Activated T-helper 1 cell treated with anti-CD3 and anti-CD28 coated beads, Interleukin-12 subunit alpha, Interleukin-12 subunit beta, Interleukin-2, Interleukin-4 antibody, amounts not matched to agents 30 ng/mL and 10 ng/mL and 1 ng/mL, durations not matched to agents 14 hours and 24 hours and 36 hours (primary cell): Measurements from ENCODE around the gene SEC24D. TPM values are rescaled to one million over a fixed set of nuclear protein-coding genes. Genes with fewer than 3 reads are reported as not detected.

ENCODE experiments used
- DNase-seq: peaks from one replicate; pipeline ENCODE4 v3.0.0; 2021; ENCODE audit warnings: low spot score
- H3K27ac Mint-ChIP-seq: one replicate; pipeline ENCODE4 v1.8.0; 2021; ENCODE audit warnings: mild to moderate bottlenecking, mixed read lengths
- H3K27me3 Mint-ChIP-seq: one replicate; pipeline ENCODE4 v1.8.0; 2022; ENCODE audit warnings: mild to moderate bottlenecking, moderate library complexity, mixed read lengths; ENCODE audit not compliant: insufficient read depth
- H3K36me3 Mint-ChIP-seq: one replicate; pipeline ENCODE4 v1.8.0; 2021; ENCODE audit warnings: low read depth, mixed read lengths
- H3K4me1 Mint-ChIP-seq: one replicate; pipeline ENCODE4 v1.8.0; 2021; ENCODE audit warnings: low read depth, mixed read lengths
- H3K4me3 Mint-ChIP-seq: one replicate; pipeline ENCODE4 v1.8.0; 2021; ENCODE audit warnings: mild to moderate bottlenecking, moderate library complexity, mixed read lengths
- H3K9me3 Mint-ChIP-seq: one replicate; pipeline ENCODE4 v1.8.0; 2021; ENCODE audit warnings: mixed read lengths
- intact Hi-C: fragments of 100-400 bp; cut with micrococcal nuclease; formaldehyde crosslinking; loops from one replicate; pipeline ENCODE4 v1.15.1; 2024
- total RNA-seq: library from RNA; stranded (reverse); gene quantifications from 2 replicates; pipeline ENCODE4 v1.2.3, GENCODE V29; 2022

SEC24D gene
- total RNA-seq, 1 donor from 2014 or later = 50.0 TPM

DNA sequence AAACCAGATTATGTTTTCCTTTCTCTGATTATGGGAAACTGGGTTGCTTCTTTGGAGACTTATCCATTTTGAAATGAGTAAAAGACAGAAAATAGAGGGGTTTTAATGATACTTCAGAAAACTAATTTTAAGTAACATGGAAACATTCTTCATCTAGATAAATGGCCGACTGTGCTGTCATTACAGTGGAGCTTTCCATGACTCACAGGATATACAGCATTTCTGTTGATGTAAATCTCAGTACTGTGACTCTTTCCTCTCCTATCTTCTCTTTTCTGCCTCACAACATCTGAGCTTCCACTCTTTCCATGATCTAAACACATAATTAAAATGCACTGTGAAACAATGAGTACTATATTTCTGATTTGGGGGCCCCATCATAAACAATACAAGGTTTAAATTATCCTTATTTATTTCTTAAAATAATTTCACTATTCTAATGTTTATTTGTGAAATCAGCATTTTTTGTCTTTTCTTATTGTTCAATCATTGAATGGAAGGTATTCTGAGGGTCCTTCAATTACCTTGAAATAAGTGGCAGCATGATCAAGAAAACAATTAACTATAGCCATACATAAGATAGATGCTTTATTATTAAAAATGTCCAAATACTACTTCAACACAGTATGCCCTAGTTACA, 19.3 kb downstream of the SEC24D start:
- peaks cover 35% of the 10 kb centered on the region for H3K36me3 Mint-ChIP-seq
- H3K4me3 Mint-ChIP-seq = no peak overlapping the region
- H3K27me3 Mint-ChIP-seq = no peaks in the 10 kb centered on the region
- intact Hi-C loops = loop anchor here (2.0 kb wide), 1 partner anchor 18 kb away; no protein-coding TSS in a partner anchor
- DNase-seq = no peak
- no peaks in the 10 kb centered on the region for H3K9me3 Mint-ChIP-seq
- H3K4me1 Mint-ChIP-seq = peaks cover 5% of the 10 kb centered on the region
- H3K27ac Mint-ChIP-seq = peak overlapping the region; percentile 45

DNA sequence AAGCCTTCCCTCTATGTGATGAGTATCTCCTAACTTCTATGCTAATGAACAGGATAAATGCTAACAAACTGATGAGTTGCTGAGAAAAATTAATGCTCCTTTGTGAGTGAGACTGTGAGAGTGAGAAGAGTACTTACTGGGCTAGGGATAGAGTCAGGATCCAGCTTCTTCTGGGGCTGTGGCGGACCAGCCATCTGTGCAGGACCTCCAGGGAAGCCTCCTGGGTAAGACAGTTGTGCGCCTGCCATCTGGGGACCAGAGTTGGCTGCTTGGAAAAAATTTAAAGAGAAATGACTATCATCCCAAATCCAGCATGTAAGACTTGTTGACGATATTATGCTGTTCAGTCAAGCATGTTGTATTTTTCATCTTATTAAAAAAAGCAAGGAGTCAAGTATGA, 21.0 kb downstream of the SEC24D start:
- Mint-ChIP-seq H3K9me3 (no peaks in the 10 kb centered on the region), H3K27me3 (no peaks in the 10 kb centered on the region), H3K4me1 (peaks cover 5% of the 10 kb centered on the region), H3K36me3 (peaks cover 47% of the 10 kb centered on the region), H3K4me3 (no peak overlapping the region), H3K27ac (peak overlapping the region; percentile 19)
- no peak for DNase-seq
- intact Hi-C loops = no loop called here

DNA sequence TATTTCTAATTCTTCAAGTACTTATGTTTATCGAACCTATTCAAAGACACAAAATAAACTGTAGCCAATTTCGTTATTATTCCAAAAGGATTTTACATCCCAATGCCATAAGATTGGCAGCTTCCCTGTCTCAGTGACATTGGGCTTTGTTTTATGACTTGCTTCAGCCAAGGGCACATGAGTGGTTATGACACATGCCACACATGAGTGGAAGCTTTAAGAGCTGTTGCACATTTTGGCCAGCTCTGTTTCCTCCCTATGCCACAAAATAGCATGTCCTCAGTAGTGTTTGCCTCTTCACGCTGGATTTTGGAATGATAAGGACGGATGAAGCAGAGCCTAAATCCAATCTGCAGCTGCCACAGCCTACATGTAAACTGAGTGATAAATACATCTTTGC, 21.9 kb downstream of the SEC24D start:
- intact Hi-C loops = no loop called here
- peaks cover 50% of the 10 kb centered on the region for H3K36me3 Mint-ChIP-seq
- H3K27me3 Mint-ChIP-seq = no peaks in the 10 kb centered on the region
- H3K9me3 Mint-ChIP-seq = no peaks in the 10 kb centered on the region
- H3K27ac Mint-ChIP-seq = no peak overlapping the region
- DNase-seq = no peak
- no peak overlapping the region for H3K4me3 Mint-ChIP-seq
- H3K4me1 Mint-ChIP-seq = peaks cover 5% of the 10 kb centered on the region

DNA sequence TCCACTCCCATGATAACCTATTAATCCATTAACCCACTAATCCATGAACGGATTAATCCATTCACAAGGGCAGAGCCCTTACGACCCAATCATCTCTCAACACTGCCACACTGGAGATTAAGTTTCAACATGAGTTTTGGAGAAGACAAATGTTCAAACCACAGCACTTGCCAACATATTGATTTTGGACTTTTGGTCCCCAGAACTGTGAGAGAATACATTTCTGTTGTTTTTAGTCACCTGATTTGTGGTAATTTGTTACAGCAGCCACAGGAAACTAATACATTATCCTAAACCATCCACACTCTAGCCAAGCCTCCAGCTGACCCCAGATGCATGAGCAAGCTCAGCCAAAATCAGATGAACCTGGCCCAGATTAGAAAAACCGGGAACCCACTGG, 22.4 kb downstream of the SEC24D start:
- DNase-seq = no peak
- peaks cover 52% of the 10 kb centered on the region for H3K36me3 Mint-ChIP-seq
- no peaks in the 10 kb centered on the region for H3K9me3 Mint-ChIP-seq
- peaks cover 5% of the 10 kb centered on the region for H3K4me1 Mint-ChIP-seq
- no peaks in the 10 kb centered on the region for H3K27me3 Mint-ChIP-seq
- no peak overlapping the region for H3K27ac Mint-ChIP-seq
- intact Hi-C loops = no loop called here
- no peak overlapping the region for H3K4me3 Mint-ChIP-seq

DNA sequence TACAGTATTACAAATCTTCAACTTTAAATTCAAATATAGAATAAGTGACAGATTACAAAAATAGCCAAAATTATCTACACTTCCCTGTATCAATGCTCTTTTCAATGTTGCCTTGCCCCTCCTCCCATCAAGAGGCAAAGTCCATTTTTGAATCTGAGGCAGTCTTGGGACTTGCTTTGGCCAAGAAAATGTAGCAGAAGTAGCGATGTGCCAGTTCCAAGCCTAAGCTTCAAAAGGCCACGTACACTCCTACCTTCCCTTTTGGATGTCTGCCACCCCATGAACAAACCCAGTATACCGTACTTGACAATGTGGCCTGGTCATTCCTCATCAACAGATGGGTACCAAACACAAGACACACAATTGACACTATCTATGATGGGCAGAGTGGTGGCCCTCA, 24.1 kb downstream of the SEC24D start:
- intact Hi-C loops = no loop called here
- no peak overlapping the region for H3K27ac Mint-ChIP-seq
- H3K36me3 Mint-ChIP-seq = peaks cover 59% of the 10 kb centered on the region
- H3K4me1 Mint-ChIP-seq = peaks cover 5% of the 10 kb centered on the region
- H3K9me3 Mint-ChIP-seq = no peaks in the 10 kb centered on the region
- H3K27me3 Mint-ChIP-seq = no peaks in the 10 kb centered on the region
- no peak overlapping the region for H3K4me3 Mint-ChIP-seq
- DNase-seq = no peak

DNA sequence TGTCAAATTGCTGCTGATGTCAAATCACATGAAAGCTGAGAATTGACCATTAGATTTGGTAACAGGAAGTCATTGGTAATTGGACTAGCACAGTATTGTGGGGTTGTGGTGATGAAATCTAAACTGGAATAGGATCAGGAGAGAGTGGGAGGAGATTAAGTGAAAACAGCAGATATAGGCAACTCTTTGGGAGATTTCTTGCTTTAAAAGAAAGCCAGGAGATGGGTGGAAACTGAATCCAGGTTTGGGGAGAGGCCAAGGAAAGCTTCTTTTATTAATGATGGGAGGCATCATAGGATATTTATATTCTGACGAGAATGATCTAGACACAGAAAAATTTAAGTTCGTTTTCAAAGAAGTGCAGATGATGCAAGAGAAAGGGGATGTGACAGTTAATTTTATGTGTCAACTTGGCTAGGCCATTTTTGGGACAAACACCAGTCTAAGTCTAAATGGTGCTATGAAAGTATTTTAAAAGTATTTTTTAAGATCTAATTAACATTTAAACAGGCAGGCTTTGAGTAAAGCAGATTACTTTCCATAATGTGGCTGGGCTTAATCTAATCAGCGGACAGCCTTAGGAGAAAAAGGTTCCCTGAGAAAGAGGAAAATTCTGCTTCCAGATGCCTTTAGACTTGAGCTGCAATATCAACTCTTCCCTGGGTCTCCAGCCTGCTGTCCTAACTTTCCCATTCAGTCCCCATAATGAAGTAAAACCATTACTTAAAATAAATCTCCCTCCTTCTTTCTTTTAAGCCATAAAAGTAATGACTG, 24.7 kb downstream of the SEC24D start:
- intact Hi-C loops = no loop called here
- Mint-ChIP-seq H3K36me3 (peaks cover 56% of the 10 kb centered on the region), H3K4me1 (no peaks in the 10 kb centered on the region), H3K27me3 (no peaks in the 10 kb centered on the region), H3K27ac (no peak overlapping the region), H3K9me3 (no peaks in the 10 kb centered on the region), H3K4me3 (no peak overlapping the region)
- no peak for DNase-seq

DNA sequence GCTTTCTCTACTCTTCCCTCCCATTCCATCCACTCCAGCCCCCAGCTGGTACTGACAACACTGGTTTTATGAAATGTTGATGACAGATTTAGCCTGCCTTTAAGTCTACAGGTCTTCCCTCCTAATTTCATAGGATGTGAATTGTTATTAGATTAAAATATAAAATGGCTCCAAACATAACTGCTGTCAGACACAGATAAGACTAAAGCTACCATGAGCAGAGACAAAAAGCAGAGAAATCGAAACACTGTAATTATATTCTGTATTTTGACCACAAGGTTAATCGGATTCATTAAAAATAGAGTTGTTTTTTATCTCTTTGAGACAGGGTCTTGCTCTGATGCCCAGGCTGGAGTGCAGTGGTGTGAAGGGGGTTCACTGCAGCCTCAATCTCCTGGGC, 28.3 kb downstream of the SEC24D start:
- Mint-ChIP-seq H3K9me3 (no peaks in the 10 kb centered on the region), H3K36me3 (peaks cover 40% of the 10 kb centered on the region), H3K27me3 (no peaks in the 10 kb centered on the region), H3K27ac (no peak overlapping the region), H3K4me1 (no peaks in the 10 kb centered on the region), H3K4me3 (no peak overlapping the region)
- intact Hi-C loops = no loop called here
- DNase-seq = no peak

DNA sequence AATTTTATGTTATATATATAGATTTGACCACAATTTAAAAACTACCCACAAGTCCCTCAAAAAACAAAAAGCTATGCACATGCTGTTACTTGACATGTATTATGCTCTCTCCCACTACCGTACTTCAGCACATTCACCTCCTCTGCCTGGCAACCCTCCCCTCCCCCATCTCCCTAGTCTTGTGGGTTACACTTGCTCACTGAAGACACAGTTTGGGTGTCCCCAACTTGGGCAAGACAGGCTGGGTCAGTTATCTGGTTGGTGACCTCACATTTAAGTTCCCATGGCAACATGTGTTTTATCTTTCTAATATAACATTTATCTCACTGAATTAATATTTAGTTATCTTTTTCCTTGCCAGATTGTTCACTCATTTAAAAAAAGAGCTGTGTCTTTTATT, 32.7 kb downstream of the SEC24D start:
- DNase-seq = no peak
- H3K27ac Mint-ChIP-seq = no peak overlapping the region
- peaks cover 4% of the 10 kb centered on the region for H3K4me1 Mint-ChIP-seq
- no peaks in the 10 kb centered on the region for H3K27me3 Mint-ChIP-seq
- no peaks in the 10 kb centered on the region for H3K9me3 Mint-ChIP-seq
- H3K4me3 Mint-ChIP-seq = no peak overlapping the region
- intact Hi-C loops = no loop called here
- H3K36me3 Mint-ChIP-seq = peaks cover 38% of the 10 kb centered on the region

DNA sequence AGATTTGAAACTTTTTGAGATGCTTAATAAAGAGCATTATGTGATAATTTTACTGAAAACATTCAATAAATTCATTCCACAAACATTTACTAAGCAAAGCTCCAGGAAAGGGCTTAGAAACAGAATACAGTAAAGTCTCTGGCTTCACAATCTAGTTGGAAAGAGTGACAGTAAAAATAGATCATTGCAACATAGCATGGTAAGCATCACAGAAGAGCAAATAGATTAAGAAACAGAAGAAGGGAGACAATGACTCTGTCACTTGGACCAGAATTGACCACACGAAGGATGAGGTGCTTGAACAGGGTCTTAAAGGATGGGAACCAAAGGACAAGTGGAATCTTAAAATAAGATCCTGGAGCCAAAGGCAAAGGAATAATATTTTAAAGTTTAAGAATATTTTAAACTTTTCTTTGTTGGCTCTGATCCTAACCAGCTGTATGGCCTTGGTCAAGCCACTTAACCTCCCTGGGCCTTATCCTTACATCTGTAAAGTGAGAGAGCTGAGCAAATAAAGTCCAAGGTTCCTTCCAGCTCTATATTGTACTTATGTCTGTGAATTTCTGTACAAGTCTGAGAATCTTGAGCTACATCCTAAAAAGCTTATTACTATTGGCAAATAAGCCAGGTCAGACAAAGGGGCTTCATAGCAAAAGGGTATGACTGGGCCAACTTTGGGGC, 33.9 kb downstream of the SEC24D start:
- Mint-ChIP-seq H3K4me1 (peaks cover 4% of the 10 kb centered on the region), H3K27ac (no peak overlapping the region), H3K27me3 (no peaks in the 10 kb centered on the region), H3K4me3 (no peak overlapping the region), H3K36me3 (peaks cover 35% of the 10 kb centered on the region), H3K9me3 (no peaks in the 10 kb centered on the region)
- no peak for DNase-seq
- intact Hi-C loops = no loop called here

DNA sequence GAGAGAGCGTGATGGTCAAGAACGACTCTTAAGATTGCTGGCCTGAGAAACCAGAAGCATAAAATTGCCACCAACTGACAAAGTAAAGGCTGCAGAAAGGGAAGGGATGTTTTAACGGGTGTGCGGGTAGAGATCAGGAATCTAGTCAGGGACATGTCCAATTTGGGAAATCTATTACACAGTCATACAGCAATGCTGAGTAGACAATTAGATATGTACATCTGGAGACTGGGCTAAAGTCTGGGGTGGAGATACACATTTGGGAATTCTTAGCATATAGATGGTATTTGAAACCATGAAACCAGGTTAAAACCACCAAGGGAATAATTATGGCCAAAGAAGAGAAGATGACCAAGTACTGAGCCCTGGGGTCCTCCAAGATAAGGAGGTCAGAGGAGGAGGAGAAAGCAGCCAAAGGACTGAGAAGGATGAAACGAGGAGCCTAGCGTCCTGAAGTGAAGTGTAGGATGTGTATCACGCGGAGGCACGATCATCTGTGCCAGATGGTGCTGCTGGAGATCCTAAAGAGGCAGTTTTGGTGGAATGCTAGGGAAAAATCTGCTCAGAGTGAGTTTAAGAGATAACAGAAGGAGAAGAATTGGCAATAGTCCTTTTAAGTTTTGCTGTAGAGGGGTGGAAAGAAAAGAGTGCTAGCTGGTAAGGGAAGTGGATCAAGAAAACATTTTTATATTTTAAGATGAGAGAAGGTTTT, 36.5 kb downstream of the SEC24D start:
- Mint-ChIP-seq H3K4me1 (peaks cover 4% of the 10 kb centered on the region), H3K36me3 (peaks cover 39% of the 10 kb centered on the region), H3K27ac (no peak overlapping the region), H3K9me3 (no peaks in the 10 kb centered on the region), H3K4me3 (no peak overlapping the region), H3K27me3 (no peaks in the 10 kb centered on the region)
- intact Hi-C loops = loop anchor here (5.0 kb wide), 1 partner anchor 33 kb away; no protein-coding TSS in a partner anchor
- no peak for DNase-seq

DNA sequence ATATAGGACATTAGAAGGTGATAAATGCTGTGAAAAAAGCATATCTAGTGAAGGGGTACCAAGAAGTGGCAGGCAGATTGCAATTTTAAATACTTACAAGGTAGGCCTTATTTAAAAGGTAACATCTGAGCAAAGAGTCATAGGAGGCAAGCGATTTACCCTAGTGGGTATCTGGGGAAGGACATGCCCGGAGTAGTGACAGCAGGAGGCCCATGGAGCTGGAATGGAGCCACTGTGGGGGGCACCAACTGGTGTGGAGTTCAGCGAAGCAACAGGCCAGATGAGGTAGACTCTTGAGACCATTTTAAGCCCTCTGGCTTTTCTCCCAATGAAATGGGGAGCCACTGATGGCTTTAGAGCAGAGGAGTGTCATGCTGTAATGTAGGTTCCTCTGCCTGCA, 37.3 kb downstream of the SEC24D start:
- H3K4me3 Mint-ChIP-seq = no peak overlapping the region
- H3K4me1 Mint-ChIP-seq = peaks cover 4% of the 10 kb centered on the region
- intact Hi-C loops = loop anchor here (5.0 kb wide), 1 partner anchor 34 kb away; no protein-coding TSS in a partner anchor
- DNase-seq = no peak
- no peaks in the 10 kb centered on the region for H3K9me3 Mint-ChIP-seq
- no peak overlapping the region for H3K27ac Mint-ChIP-seq
- H3K36me3 Mint-ChIP-seq = peaks cover 37% of the 10 kb centered on the region
- H3K27me3 Mint-ChIP-seq = no peaks in the 10 kb centered on the region

DNA sequence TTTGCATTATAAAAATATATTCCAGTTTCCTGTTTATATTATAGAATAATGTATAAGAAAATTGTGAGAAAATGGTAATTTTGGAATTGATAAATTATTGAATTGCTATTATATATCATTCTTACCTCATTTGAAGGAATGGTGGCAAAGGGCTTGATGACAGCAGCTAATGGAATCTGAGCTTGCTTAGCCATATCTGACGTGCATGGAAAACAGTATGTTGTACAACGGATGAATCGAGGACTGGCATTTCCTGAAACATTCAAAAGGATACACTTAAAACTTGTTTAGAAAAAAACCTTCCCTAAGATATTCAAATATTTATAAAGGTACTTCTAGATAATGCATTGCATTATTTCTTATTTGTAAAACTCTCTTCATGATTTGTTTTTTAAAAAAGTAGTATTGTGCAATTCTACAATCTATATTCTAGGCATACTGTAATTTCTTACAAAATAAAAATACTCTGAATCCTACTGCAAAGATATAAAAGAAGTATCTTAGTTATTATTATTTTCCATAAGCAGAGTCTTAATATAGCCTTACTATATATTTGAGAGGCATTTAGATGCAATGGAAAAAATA, 38.3 kb downstream of the SEC24D start:
- DNase-seq = no peak
- H3K36me3 Mint-ChIP-seq = peaks cover 36% of the 10 kb centered on the region
- H3K4me3 Mint-ChIP-seq = no peak overlapping the region
- H3K27me3 Mint-ChIP-seq = no peaks in the 10 kb centered on the region
- intact Hi-C loops = loop anchor here (5.0 kb wide), 1 partner anchor 35 kb away; no protein-coding TSS in a partner anchor
- peaks cover 4% of the 10 kb centered on the region for H3K4me1 Mint-ChIP-seq
- H3K27ac Mint-ChIP-seq = no peak overlapping the region
- no peaks in the 10 kb centered on the region for H3K9me3 Mint-ChIP-seq
